ENCODE measurements around the gene SPRED2.

Gene SPRED2

GRCh38 chr2:65382776-65383357 lies 49.5 kb downstream of the SPRED2 start:
- peak; percentile 62 for DNase-seq

DNA sequence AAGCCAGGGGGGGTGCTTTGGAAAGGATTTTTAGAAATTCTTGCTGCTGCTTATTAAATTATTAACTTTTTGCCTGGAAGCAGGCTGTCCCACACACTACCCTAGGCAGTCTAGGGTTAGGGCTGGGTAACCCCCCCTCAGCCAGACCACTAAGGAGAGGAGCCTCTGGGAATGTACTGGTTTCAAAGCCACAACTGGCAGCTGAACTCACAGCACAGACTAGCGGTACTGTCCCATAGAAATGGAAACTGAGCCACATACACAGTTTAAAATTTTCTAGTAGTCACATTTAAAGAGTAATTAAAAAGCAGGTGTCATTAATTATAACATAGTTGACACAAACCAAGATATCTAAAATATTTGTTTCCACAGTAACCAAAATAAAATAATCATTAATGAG lies 50.1 kb downstream of the SPRED2 start:
- no peak for DNase-seq

DNA sequence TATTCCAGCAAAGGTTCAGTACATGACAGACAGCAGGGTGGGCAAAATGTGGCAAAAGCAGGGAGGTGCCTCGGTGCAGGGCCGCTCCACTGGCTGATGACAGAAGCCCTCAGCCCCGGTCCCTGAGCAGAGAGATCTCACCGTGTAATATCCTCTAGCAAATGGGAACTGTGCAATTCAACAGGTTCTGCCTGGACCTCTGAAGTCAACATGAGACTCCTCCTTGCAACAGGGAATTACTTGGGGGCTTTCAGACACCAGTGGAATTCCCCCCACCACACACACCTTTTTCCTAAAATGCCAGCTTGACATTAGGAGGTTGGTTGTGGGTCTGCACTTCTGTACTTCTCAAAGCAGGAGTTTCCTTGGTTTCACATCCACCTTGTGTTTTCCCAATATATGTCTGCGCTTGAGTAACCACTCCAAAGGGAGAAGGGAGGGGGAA lies 50.8 kb downstream of the SPRED2 start:
- no peak for DNase-seq

DNA sequence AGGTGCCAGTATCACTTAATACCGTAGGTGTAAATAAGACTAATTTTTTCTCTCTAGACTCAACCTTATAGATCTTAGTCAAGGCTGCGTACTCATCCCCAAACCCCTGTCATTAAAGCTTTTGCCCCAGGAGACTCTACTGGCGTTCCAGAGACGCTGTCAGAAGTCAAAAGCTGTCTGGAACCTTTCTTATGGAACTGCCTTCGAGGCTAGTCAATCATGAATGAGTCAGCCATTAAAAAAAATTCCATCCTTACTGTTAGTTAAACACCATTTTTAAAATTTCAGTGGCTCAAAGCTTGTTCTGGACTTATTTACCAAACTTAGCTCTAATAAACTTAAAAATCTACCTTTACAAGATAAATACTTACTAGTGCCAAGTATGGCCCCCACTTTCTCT lies 52.1 kb downstream of the SPRED2 start:
- no peak for DNase-seq

DNA sequence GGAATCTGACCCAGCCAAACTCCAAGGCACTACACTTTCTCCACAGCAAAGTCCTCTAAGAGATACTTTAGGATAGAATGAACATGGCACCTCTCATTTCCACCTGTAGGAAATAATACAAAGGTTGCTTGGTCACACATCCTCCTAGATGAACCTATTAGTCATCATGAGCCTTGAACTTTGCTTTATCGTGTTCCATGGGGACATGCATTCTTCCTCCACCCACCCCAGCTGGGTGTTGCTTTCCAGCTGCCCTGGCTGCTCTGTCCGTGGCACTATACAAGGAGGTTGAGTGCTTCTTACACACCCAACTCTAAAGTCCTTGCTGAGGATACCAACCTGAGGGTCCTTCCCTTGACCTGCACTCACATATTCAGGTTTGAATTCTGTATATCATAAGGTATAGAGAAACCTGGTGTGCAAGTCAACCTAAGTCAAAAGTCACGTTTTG lies 52.7 kb downstream of the SPRED2 start:
- no peak for DNase-seq

DNA sequence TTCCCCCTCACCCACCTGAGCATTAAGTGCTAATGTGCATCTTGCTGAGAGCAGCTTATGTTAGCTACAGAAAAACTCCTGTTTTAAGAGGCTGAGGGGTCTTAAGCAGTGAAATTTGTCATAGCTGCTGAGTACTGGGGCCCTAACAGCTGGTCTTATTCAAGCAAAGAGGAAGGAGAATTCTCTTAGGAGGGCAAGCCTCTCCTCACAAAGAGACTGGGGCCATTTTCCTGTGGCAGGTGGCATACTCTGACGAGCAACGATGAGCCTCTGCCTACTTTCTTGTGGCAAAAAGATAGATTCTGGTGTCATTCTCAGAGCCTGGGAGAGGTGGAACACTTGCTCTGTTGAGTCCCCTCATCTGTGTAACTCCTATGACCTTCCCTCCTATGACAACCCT lies 53.2 kb downstream of the SPRED2 start:
- DNase-seq: no peak

DNA sequence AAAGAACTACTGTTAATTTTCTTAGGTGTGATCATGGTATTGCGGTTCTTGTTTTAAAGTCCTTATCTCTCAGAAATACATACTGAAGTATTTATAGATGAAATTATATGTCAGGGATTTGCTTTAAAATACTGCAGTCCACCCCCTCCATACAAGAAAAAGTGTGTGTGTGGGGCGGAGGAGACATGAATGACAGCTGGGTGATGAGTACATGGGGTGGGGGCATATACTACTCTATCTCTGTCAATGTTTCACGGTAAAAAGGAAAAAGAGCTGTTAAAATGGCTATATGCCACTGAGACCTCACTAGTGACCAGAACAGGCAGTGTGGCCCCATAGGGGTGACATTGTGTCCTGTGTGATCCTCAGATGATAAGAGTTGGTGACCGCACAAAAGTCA lies 54.1 kb downstream of the SPRED2 start:
- no peak for DNase-seq

GRCh38 chr2:65377556-65378192 lies 54.7 kb downstream of the SPRED2 start:
- no peak for DNase-seq

GRCh38 chr2:65375723-65376122 lies 56.7 kb downstream of the SPRED2 start:
- no peak for DNase-seq

DNA sequence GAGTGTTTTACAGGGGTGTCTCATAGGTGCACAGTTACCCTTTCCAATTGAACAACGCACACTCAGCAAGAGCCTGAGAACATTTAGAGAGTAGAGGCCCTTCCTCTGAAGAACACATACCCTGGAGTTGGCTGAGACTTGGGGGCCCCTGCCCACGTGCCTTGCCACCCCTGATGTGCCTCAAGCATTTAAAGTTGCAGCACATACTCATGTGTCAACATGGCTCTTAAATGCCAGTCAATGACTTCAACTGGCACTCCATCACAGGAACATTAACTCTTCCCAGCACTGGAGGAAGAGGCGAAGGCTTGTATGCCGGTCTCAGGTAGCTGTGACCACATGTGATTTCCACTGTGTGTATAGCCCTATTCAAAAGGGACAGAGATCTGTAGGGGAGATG lies 57.4 kb downstream of the SPRED2 start:
- DNase-seq: no peak

- no peak for DNase-seq
Observed at GRCh38 chr2:65374575-65374974, 57.8 kb downstream of the SPRED2 start.

- no peak for DNase-seq
Observed at GRCh38 chr2:65373365-65373918, 59.0 kb downstream of the SPRED2 start.

GRCh38 chr2:65372619-65373018 lies 59.8 kb downstream of the SPRED2 start:
- DNase-seq: no peak

- DNase-seq: no peak
Observed at GRCh38 chr2:65371074-65371434, 61.3 kb downstream of the SPRED2 start.

- DNase-seq: no peak
Observed at GRCh38 chr2:65370387-65371073, 61.9 kb downstream of the SPRED2 start.

- DNase-seq: no peak
Observed at GRCh38 chr2:65369980-65370379, 62.4 kb downstream of the SPRED2 start.

GRCh38 chr2:65369574-65369973 lies 62.8 kb downstream of the SPRED2 start:
- no peak for DNase-seq

DNA sequence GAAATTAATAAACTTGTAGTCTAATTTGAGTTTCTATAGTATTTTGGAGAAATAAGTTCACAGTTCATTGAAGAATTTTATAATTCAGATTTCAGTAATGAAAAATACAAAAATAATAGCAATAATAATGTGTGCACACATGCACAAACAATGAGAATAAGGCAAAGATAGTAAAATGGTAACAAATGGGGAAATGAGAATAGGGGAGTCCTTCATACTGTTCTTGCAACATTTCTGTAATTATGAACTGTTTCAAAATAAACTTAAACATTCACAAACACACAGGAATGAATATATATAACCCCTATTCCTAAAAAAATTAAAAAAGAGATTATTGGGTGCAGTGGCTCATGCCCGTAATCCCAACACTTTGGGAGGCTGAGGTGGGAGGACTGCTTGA lies 63.9 kb downstream of the SPRED2 start:
- DNase-seq: no peak

GRCh38 chr2:65367524-65367923 lies 64.9 kb downstream of the SPRED2 start:
- DNase-seq: no peak

DNA sequence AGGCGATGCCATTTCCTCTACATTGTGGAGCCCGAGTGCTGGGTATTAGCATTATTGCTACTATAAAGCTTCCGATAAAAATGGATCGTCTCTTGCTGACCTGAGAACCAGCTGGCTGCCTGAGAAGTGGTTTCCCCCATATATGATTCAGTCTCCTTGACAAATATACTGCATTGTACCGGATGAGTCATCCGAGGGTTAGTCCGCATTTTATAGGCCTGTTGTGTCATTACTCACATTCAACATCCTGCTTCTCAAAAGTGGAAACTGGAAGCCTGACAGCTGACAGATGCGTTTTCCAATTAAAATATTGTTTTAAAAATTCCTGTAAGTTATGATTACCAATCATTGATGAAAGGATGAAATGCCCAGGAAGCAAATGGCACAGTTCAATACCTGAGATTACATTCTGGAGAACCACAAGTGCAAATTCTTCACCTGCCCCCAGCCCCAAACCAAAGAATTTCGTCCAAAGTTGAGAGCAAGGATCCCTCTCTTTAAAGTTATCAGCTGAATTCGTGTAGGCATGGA lies 65.7 kb downstream of the SPRED2 start:
- DNase-seq: no peak

- no peak for DNase-seq
Observed at GRCh38 chr2:65364986-65365733, 67.2 kb downstream of the SPRED2 start.

- no peak for DNase-seq
Observed at GRCh38 chr2:65363879-65364666, 68.3 kb downstream of the SPRED2 start.

Data from activated CD4-positive, alpha-beta T cell treated with anti-CD3 and anti-CD28 coated beads for 1 hour (primary cell).